Putamen (tissue), 1 donor: ENCODE results near the gene FRMD3.

Source experiments
- DNase-seq: peaks from one replicate; pipeline ENCODE4 v3.0.0-alpha.2; 2016; ENCODE audit warnings: low spot score

FRMD3 gene

DNA sequence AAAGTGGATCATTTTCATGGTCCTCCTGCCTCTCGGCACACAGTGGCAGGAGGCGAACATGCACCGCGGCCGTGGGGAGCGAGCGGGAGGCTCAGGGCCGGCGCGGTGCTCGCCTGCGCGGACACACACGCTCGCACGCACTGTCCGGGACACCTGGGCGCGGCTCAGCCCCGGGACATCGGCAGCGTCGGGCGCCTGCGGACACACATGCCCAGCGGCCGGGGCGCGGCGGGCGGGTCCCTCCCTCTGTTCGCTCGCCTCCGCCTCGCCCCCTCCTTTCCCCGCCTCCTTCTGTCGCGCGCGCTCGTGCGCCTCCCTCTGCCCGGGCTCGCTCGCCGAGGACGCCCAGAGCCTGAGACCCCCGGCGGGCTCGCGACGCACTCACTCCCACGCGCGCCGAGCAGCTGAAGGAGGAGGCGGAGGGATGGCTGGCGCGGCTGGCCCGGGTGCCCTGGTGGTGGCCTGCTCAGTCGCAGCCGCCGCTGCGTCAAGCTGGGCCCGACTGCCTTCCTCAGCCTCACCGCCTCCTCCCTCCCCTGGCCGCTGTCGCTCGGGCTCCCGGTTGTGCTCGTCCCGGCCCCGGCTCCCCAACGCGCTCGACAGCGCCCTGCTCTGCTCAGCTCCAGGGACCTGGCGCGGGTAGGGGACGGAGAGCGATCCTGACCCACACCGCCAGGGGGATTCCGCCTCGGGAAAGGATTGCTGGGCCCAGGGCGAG is at the start of gene FRMD3:
Gene FRMD3 (minus strand): TSS at position 230 of the 718 bp plus-strand sequence. CDS start 170 bp downstream, at position 60.
- DNase-seq, result peak; percentile 17

DNA sequence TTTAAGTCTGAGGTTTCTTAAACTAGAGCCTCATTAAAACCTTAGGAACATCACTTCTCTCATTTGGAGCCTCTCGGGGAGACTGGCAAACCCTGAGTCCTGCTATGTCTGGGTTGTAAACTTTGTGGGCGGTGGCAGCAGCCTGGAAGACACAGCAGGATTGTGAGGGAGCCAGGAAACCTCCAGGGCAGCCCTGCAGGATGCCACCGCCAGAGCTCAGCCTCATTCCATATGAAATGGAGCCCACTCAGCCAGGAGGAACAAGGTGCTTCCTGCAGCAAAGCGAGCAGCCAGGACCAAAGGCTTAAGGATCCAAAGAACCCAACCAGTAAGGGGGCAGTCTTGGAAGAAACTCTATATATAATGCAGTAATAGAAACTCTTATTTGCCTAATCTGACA is 46.8 kb upstream of the FRMD3 start:
- no peak for DNase-seq

DNA sequence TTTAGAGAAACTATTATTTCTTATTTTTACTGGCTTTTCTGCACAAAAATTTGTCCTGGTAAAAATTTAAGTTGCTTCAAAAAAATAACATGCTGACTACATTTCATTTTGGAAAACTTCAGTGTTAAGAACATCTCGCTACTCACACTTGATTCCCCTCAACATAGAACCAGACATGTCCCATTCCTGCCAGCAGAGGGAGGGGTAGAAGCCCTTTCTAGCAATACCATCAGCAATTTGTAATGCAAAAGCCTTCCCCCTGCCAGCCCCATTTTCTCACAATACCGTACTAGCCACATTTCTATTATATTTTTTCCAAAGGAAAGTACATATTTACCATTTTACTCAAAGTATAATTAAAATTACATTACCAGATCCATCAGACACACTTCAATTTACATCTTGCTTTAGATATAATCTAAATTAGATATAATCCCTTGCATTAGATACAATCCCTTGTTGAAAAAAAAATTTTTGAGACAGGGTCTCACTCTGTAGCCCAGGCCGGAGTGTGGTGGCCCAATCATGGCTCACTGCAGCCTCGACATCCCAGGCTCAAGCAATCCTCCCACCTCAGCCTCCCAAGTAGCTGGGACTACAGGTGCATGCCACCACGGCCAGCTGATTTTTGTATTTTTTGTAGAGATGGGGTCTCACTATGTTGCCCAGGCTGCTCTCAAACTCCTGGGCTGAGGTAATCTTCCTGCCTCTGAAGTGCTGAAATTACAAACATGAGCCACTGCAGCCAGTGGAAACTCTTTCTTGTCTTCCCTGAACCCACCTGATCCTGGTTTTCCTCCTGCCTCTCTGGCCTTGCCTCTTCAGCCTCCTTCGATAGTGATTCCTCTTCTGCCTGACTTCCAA is 45.2 kb upstream of the FRMD3 start:
- no peak for DNase-seq

DNA sequence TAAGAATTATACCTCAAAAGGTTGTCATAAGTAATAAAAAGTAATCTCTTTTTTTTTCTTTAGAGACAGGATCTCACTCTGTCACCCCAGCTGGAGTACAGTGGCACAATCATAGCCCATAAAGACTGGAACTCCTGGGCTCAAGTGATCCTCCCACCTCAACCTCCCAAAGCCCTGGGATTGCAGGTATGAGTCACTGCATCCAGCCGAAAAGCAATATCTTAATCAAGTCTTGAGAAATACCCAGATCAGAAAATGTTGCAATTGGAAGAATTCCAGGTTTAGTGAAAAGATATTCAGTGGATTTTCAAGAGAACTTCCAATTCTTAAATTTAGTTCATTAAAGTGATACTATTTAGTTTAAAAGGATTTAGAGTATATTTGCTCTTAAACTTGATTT is 43.8 kb upstream of the FRMD3 start:
- no peak for DNase-seq

DNA sequence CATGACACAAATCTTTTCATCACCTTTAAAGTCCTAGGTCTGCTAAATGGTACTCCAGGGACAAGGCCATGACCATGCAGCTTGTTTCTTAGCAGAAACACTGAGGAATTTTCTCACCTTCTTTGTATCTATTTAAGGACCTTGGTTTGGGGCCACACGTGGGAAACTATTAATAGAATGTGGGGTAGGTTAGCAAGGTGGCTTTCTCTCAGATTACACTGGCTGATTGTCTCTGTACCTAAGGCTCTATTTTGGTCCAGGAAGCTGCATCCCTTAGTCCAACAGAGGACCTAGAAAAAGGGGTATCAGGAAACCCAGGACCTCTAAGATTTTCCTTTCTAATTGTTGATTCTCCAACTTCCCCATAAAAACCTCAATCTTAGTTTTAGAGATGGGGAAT is 36.3 kb upstream of the FRMD3 start:
- DNase-seq, result no peak

DNA sequence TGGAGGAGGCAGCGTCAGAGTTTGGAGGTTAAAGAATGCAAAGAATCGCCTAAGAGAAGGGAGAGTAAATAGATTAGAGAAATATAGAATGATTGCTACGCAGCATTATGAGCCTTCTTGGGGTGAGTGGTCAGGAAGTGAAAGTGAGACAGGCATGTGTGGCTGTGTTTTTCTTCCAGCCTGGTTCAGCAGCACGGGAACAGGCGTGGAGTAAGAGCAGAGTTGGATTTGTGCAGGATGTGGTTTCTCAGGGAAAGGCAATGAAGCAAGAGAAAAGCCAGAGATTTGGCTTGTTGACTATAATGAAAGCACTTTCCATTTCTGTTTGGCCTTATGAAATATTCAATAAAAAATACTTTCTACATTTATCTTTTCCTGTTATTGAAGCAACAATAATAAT is 34.3 kb upstream of the FRMD3 start:
- DNase-seq, result no peak

DNA sequence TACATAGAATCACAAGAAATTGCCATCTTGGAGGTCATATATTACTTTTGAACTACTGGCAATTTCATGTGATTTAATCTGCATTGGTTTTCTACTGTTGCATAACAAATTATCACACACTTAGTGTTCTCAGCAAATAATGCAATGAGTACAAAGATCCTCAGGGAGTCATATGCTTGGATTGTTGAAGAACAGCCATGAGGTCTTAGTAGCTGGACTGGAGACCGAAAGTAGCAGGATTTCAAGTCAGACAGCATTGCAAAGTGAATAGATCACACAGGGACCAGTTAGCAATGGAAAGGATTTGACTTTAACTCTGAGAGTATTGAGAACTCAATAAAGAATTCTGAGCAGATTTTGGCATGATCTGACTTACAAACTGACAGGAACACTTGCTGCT is 32.2 kb upstream of the FRMD3 start:
- no peak for DNase-seq

DNA sequence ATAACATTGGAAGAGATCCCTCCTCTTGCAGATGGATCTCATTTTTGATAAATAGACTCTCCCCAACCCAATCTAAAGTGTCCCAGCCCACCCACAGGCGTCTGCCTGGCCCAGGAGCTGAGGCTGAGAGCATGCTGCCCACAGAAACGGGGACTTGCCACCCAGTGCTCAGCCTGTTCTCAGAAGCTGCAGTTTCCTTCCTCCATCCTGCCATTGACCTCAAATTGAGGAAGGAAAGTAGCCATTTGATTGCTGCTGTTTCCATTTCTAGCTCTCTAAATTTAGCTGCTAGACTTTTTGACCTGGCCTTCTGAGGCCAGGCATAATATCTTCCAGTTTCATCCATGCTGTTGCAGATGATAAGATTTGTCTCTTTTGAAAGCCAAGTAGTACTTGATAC is 31.1 kb upstream of the FRMD3 start:
- DNase-seq, result no peak

DNA sequence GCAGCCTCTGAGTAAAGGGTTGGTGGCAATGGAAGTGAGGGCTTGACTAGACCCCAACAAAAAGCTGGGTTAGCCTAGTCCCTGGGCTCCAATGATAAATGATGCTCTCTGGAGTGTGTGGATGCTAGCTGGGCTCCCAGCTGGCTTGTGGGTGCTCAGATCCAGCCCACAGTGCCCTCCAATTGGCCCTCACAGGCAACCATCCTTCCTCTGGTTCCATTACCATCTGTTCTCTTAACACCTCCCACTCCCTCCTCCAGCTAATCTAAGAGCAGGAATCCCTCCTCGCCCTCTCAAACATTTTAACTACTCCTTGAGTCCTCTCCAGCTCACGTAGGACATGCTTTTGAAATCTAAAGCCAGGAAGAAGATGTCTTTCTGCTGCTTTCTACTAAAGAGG is 25.2 kb upstream of the FRMD3 start:
- no peak for DNase-seq

DNA sequence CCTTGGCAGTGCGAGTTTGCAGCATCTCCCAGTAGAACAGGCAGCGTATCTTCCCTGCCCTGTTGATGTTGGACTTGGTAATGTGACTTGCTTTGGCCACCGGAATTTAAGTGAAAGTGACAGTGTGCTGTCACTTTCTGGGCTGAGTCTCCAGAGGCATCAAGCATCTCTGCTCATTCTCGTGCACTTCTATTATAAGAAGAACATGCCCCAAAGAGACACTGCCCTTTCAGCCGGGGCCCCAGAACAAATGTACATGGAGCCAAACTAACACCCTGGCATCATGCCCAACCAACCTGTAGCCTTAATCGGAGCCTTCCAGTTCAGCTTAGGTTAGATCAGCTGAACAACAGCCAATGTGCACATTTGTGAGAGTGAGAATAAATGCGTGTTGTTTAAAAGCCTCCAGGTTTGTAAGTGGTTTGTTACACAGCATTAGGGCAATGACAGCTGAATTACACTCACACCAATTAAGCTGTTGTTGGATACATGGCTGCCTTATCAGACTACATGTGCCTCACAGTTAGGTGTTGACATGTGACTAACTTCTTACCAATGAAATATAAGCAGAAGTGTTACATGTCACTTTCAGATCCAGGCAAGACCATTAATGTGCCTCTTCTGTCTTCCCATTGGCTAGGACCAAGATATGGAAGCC is 22.1 kb upstream of the FRMD3 start:
- no peak for DNase-seq

DNA sequence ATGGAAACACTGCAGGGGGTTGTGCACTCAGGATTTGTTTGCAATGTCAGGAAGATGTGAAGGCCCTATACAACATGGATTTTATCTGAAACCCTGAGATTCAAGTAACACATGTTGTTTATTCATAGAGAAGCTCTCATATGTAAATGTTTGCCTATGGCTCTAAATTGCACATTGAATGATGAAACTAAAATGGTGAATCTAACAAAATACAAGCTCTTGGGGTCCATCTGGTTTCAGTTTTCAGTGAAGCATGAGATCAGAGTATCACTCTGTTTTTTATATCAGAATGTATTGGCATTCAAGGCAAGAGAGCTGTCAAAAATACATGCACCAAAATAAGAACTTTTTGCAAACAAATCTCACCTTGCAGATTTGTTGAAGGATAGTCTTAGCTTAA is 19.6 kb upstream of the FRMD3 start:
- no peak for DNase-seq

DNA sequence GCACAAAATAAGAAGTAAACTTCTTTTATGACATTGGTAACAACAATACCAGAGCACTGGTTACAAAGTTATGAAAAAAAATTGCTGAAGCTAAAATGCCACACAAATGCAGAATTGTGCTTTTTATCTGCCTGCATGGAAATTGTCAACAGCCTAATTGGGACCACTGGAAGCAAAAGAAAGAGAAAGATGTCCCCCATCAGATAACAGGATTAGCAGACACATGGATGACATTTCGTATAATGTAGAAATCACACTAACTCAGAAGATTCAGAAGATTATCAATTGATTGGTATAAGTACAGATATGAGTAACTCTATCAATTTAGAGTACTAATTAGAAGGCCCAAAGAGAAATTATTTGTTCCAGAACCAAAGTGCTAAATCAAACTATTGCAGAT is 19.1 kb upstream of the FRMD3 start:
- DNase-seq, result no peak

DNA sequence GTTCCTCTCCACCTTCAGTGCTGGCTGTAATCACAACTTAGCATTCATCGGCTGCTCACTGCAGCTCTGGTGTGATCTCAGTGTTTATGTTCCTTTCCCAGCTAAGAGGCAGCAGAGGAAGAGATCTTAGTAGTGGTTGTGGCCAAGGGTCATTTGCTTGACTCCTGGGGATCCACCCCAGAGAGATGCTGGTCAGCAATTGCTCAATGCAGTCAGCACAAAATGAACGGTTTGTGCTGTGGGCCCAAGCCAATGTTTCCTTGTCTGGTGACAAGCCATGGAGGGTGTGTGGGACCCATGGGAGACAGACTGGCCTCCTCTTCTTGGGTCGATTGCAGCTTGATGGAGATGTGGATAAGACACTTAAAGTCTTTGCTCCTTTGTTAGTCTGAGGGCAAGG is 16.1 kb upstream of the FRMD3 start:
- no peak for DNase-seq

DNA sequence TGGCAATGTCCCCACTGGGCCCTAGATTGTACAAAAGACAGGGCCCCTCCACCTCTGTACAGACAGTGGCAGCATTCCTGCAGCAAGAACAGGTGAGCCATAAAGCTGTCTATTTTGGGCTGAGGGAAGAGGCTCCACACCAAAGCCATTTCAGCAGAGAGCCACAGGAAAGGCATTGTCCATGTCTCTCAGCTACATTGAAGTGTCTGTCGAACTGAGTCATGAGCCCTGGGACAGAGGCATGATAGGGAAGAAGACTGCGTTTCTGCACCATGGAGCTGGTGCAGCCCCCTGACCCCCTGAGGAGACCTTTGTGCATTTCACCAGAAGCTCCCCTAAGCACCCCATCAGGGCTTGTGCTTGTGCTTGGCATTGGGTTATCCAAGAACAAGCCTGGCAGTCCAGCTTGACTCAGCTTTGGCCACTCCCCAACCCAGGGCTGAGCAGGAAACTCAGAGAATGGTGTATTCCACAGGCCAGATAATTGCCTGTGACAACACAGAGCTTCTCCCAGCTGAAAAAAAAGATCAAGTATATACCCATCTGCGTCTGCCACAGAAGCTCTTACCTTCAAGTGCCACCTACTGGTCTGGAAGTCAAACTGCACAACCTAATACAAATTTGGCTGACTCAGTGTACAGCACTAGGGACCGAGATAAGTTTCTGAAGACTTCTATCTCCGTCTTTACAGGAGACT is 5.9 kb upstream of the FRMD3 start:
- no peak for DNase-seq

DNA sequence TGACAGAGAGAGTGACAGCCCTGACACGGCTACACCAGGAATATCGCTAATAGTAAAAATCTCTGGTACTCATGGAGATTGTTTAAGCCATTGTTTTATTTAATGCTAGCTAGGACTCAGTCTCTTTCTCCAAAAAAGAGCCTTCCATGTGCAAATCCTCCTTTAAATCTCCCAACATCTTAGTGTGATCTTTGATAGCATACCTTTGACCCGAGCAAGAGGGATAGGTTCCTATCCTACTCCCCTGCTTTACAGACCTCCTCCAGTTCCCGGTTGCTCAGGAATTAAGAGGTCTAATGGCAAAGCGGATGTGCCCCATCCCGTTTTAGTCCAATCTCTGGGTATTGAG is 663 bp upstream of the FRMD3 start:
- no peak for DNase-seq

DNA sequence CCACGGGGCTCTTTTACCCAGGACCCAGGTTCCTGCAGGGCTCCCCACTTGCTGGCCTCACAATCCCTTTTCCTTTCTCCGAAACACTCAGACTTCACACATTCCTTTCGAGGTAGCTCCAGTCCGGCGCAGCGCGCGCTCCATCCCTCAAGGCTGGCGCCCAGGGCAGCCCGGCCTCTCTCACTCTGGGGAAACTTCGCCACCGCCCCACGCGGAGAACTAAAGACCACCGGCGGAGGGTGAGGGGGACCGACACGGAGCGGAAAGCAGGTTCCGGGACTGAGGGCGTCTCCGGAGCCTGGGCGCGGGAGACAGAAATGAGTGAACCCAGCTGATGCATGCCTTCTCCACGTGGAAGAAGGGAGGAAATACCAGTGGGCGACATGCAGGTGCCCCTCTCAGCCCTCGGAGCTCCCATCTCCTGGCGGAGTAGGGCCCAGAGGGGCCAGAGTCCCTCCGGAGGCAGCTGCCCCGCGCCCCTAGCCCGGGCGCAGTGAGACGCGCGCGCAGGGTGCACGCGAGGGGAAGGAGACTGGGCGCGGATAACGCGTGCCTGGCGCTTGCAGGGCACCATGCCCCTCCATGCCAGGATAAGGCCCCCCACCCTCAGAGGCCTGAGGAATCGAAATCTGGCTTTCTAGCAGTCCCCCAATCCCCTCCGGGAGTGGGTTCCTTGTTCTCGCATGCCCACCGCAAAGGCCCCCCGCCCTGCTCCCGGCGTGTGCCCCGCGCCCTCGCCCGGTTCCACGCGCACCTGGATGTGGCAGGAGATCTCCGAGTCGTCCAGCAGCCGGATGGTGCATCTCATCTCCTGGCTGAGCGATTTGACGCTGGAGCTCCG is 650 bp downstream of the FRMD3 start:
- no peak for DNase-seq

DNA sequence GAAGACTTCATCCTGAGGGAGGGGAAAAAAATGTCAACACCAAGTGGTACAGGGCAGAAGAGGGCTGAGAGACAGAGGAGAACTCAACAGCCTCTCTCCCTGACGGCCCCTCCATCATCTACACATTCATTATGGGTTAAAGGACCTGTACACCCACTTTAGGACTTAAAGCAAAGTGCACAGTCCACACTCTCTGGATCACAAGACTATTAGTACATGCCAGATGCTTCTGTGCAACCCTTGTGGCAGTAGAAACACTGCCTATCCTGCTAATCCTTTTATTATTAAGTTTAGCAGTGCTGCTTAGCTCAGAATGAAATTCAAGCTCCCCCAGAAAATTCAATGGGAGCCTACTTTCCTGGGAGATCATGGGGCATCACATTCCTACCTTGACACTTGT is 1.9 kb downstream of the FRMD3 start:
- DNase-seq, result no peak

DNA sequence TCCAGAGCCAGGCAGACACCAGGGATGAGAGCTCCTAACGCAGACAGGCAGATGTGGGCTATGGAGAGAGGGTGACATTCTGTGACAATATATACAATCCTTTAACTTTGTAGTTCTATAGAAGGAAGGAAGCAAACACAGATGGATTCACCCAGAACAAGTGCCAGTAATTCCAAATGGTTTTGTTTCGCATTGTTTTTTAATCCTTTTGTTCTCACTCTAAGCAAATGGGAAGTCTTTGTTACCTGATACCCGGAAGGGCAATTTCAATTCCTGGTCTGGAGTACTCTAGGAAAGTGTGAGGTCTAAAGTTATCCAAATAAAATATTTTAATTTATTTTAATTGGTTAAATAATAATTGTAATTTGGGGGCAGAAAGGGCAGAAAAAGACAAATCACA is 2.5 kb downstream of the FRMD3 start:
- DNase-seq, result no peak

DNA sequence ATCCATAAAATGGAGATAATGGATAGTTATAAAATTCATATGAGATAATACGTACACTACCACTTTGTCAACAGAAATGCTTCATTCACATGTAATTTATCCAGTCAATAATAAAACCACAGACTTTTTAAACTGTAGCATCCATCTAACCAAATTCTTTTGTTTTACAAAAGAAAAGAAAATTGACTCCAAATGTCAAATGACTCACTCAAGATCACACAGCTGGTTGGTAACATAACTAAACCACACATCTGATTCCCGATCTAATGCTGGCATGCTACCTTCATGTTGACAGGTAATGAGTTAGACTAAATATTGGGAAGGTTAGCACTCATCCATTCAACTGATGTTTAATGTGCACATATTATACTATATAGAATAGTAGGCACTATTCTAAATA is 4.9 kb downstream of the FRMD3 start:
- DNase-seq, result no peak

DNA sequence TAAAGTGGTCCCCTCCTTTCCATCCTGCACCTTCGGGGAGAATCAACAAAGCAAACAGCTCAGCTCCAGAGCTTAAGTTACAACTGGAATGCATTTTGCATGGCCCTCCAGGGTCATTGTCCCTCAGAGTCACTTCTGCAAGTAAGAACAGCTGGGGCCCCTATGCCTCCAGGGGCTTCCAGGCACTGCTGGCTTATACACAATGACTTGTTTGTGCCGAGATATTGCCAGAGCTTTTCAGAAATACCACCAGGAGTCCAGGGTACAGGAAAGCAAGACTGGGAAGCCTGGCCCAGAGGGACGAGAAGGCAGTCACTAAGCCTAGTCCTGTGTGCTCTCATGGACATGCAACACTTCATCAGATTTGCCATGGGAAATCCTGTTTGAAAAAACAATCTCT is 11.3 kb downstream of the FRMD3 start:
- no peak for DNase-seq

DNA sequence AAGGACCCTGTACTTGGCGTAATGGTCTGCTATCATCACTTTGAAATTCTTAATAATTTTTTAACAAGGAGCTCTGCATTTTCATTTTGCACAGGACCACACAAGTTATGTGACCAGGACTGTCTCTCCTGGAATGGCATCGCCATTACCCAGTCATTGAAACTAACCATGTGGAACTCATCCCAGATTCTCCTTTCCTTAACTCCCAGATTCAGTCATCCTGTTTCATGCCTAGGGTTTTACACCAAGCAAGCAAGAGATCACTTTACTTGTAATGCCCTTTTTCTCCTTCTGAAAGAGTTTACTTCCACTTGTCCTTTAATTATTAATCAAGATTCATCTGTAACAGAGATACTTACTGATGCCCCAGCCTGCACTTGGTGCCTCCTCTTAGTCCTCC is 12.0 kb downstream of the FRMD3 start:
- DNase-seq, result no peak

DNA sequence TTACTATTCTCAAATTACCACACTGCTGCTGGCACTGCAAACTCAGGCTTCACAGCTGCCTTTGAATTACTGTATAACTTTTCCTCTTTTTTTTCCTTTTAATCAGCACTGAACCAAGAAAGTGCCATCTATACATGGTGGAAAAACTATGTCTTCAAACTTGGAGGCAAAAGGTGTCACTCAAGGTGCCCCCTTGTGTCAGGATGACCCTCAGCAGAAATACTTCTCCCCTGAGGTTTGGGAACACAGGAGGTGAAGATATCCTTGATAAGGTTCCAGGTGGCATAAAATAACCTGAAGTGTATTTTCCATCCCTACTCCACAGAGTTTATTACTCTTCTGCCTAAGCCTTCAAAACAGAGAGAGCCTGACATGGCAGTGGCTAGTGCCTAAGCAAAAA is 14.5 kb downstream of the FRMD3 start:
- no peak for DNase-seq
